ENCODE measurements around the gene SNAI1. TPM values are rescaled to one million over a fixed set of nuclear protein-coding genes. Genes with fewer than 3 reads are reported as not detected.

Gene SNAI1
- total RNA-seq, 1 donor from 2014 or later, result 13.4 TPM

DNA sequence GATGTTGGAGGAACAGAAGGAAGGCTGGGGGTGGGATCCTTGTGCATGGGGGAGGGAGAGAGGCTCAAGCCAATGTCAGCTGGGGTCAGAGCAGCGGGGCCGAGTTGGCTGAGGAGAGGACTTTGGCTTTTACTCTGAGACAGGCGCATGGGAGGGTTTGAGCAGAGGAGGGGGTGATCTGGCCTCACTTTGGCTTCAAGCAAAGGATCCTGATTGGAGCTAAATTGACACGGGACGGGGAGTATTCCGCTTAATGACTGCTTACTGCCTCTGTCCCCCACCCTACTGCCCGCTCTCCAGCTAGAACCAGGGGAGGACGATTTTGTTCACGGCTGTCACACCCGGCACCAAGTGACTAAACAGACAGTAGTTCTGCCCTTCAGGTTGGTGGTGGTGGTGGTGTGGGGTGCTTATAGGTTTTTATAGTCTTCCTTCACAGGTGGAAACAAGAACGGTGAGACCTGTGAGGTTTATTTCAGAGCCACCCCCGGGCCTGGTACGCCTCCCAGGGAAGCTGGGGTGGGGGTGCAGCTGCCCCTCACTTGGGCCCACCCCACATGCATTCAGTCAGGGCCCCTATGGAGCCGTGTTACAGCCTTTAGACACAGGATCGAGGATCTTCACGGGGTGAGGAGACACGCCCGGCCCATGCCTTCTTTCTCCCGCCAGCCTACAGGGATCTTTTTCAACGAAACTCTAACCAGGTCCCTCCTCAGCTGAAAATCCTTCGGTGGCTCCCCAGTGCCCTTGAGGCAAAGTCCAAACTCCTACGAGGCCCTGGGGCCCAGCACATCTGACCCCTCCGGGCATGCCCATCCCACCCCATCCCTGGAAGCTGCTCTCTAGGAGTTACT lies 1.3 kb upstream of the SNAI1 start:
- no peak for DNase-seq (ENCODE audit: extremely low spot score, unreplicated experiment)
- Mint-ChIP-seq H3K4me3 (ENCODE audit: unreplicated experiment) (peak overlapping the region; percentile 67), H3K4me1 (ENCODE audit: unreplicated experiment) (peaks cover 50% of the 10 kb centered on the region), H3K9me3 (ENCODE audit: unreplicated experiment) (no peaks in the 10 kb centered on the region), H3K36me3 (ENCODE audit: unreplicated experiment) (peaks cover 21% of the 10 kb centered on the region), H3K27ac (ENCODE audit: unreplicated experiment) (peak overlapping the region; percentile 15), H3K27me3 (ENCODE audit: unreplicated experiment) (no peaks in the 10 kb centered on the region)
- TF ChIP-seq, protein P1, sequence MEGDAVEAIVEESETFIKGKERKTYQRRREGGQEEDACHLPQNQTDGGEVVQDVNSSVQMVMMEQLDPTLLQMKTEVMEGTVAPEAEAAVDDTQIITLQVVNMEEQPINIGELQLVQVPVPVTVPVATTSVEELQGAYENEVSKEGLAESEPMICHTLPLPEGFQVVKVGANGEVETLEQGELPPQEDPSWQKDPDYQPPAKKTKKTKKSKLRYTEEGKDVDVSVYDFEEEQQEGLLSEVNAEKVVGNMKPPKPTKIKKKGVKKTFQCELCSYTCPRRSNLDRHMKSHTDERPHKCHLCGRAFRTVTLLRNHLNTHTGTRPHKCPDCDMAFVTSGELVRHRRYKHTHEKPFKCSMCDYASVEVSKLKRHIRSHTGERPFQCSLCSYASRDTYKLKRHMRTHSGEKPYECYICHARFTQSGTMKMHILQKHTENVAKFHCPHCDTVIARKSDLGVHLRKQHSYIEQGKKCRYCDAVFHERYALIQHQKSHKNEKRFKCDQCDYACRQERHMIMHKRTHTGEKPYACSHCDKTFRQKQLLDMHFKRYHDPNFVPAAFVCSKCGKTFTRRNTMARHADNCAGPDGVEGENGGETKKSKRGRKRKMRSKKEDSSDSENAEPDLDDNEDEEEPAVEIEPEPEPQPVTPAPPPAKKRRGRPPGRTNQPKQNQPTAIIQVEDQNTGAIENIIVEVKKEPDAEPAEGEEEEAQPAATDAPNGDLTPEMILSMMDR (IDR thresholded peaks at IDR 0.05), result no peak

GRCh38 chr20:49982072-49982345 lies 771 bp upstream of the SNAI1 start:
- Mint-ChIP-seq H3K36me3 (ENCODE audit: unreplicated experiment) (peaks cover 23% of the 10 kb centered on the region), H3K27ac (ENCODE audit: unreplicated experiment) (no peak overlapping the region), H3K9me3 (ENCODE audit: unreplicated experiment) (no peaks in the 10 kb centered on the region), H3K27me3 (ENCODE audit: unreplicated experiment) (no peaks in the 10 kb centered on the region), H3K4me1 (ENCODE audit: unreplicated experiment) (peaks cover 56% of the 10 kb centered on the region), H3K4me3 (ENCODE audit: unreplicated experiment) (peak overlapping the region; percentile 67)
- TF ChIP-seq, protein P1 (IDR thresholded peaks at IDR 0.05), result no peak
- DNase-seq (ENCODE audit: extremely low spot score, unreplicated experiment), result no peak

- Mint-ChIP-seq H3K27me3 (ENCODE audit: unreplicated experiment) (no peaks in the 10 kb centered on the region), H3K27ac (ENCODE audit: unreplicated experiment) (peak overlapping the region; percentile 81), H3K4me3 (ENCODE audit: unreplicated experiment) (peak overlapping the region; percentile 91), H3K4me1 (ENCODE audit: unreplicated experiment) (peaks cover 65% of the 10 kb centered on the region), H3K36me3 (ENCODE audit: unreplicated experiment) (peaks cover 29% of the 10 kb centered on the region), H3K9me3 (ENCODE audit: unreplicated experiment) (no peaks in the 10 kb centered on the region)
- no peak for DNase-seq (ENCODE audit: extremely low spot score, unreplicated experiment)
- TF ChIP-seq, protein P1 (IDR thresholded peaks at IDR 0.05), result no peak
Observed at GRCh38 chr20:49983123-49983847, 505 bp downstream of the SNAI1 start.

DNA sequence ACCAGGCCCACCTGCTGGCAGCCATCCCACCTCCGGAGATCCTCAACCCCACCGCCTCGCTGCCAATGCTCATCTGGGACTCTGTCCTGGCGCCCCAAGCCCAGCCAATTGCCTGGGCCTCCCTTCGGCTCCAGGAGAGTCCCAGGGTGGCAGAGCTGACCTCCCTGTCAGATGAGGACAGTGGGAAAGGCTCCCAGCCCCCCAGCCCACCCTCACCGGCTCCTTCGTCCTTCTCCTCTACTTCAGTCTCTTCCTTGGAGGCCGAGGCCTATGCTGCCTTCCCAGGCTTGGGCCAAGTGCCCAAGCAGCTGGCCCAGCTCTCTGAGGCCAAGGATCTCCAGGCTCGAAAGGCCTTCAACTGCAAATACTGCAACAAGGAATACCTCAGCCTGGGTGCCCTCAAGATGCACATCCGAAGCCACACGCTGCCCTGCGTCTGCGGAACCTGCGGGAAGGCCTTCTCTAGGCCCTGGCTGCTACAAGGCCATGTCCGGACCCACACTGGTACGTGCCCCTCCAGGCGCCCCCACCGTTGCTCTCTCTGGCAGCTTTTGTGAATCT lies 1.1 kb downstream of the SNAI1 start:
- TF ChIP-seq, protein P1 (IDR thresholded peaks at IDR 0.05), result no peak
- Mint-ChIP-seq H3K4me1 (ENCODE audit: unreplicated experiment) (peaks cover 69% of the 10 kb centered on the region), H3K9me3 (ENCODE audit: unreplicated experiment) (no peaks in the 10 kb centered on the region), H3K4me3 (ENCODE audit: unreplicated experiment) (peak overlapping the region; percentile 91), H3K27me3 (ENCODE audit: unreplicated experiment) (no peaks in the 10 kb centered on the region), H3K36me3 (ENCODE audit: unreplicated experiment) (peaks cover 35% of the 10 kb centered on the region), H3K27ac (ENCODE audit: unreplicated experiment) (peak overlapping the region; percentile 81)
- DNase-seq (ENCODE audit: extremely low spot score, unreplicated experiment), result no peak

All from osteocyte (in vitro differentiated cells).